Brain microvascular endothelial cell (primary cell): ENCODE results near the gene CNPY1.

Experiments used
- DNase-seq: peaks from one replicate; pipeline ENCODE4 v3.0.0-alpha.2; 2020
- H3K27ac ChIP-seq: fragments of 250-450 bp; sonication (Bioruptor Pico); 2 replicates; pipeline ENCODE4 v1.5.1; 2020; ENCODE audit warnings: mild to moderate bottlenecking, moderate library complexity
- H3K27me3 ChIP-seq: fragments of 250-450 bp; sonication (Bioruptor Pico); replicated peaks from 2 replicates; pipeline ENCODE4 v1.5.1; 2020; ENCODE audit warnings: mild to moderate bottlenecking
- H3K36me3 ChIP-seq: fragments of 250-450 bp; sonication (Bioruptor Pico); replicated peaks from 2 replicates; pipeline ENCODE4 v1.5.1; 2020; ENCODE audit warnings: mild to moderate bottlenecking
- H3K4me3 ChIP-seq: 2 replicates; pipeline ENCODE4 v1.5.1; 2011; ENCODE audit warnings: low read depth, mild to moderate bottlenecking, control low read depth, low read length, moderate library complexity
- in situ Hi-C: cut with HindIII; loops from 2 replicates; pipeline ENCODE4 v1.10.0; 2017; ENCODE audit warnings: low sequenced_read_pairs, low pct_ligation_motif_present
- TF ChIP-seq, protein P1 (sequence below): IDR thresholded peaks from 2 replicates; pipeline ENCODE4 v1.5.1; 2011; ENCODE audit warnings: low read depth, mild to moderate bottlenecking, moderate library complexity, low read length, control low read depth, inconsistent platforms; ENCODE audit errors: missing control alignments

CNPY1 gene

DNA sequence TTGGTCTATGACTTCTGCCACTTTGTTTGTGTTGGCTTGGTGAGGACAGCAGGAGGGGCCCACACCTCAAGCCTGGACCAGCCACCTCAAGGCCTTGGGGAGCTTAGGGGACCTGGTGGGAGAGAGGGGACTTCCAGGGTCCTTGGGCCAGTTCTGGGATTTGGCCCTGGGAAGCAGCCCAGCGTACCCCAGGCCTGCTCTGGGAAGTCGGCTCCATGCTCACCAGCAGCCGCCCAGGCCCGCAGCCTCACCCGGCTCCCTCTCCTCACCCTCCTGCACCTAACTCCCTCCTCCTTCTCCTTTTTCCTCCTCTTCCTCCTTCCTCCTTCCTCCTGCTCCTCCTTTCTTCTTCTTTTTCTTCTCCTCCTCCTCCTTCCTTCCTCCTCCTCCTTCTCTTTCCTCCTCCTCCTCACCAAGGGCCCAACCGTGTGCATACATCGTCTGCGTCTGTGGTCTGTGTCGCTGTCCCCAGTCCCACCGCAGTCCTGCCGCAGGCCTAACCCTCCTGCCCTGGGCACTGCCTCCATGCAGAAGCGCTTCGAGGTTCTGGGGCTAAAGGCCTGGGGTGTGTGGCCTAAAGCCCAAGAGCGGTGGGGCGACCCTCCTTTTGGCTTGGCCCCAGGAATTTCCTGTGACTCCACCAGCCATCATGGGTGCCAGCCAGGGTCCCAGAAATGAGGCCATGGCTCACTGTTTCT, 83.1 kb downstream of the CNPY1 start:
- no peak overlapping the region for H3K4me3 ChIP-seq
- in situ Hi-C loops: no loop called here

DNA sequence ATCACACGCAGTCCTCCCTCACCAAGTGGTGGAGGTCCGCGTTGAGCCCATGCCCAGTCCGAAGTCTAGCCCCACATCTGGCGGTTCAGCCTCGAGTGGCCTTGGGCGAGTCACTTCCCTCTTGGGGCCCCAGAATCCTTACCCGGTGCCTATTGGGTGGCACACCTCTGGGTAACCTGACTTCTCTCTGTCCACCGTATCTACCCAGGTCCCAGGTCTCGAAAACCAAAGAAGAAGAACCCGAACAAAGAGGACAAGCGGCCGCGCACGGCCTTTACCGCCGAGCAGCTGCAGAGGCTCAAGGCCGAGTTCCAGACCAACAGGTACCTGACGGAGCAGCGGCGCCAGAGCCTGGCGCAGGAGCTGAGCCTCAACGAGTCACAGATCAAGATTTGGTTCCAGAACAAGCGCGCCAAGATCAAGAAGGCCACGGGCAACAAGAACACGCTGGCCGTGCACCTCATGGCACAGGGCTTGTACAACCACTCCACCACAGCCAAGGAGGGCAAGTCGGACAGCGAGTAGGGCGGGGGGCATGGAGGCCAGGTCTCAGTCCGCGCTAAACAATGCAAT, 84.1 kb downstream of the CNPY1 start:
- in situ Hi-C loops: no loop called here
- H3K4me3 ChIP-seq: no peak overlapping the region
- no peaks in the 10 kb centered on the region for H3K36me3 ChIP-seq
- TF ChIP-seq, protein P1, sequence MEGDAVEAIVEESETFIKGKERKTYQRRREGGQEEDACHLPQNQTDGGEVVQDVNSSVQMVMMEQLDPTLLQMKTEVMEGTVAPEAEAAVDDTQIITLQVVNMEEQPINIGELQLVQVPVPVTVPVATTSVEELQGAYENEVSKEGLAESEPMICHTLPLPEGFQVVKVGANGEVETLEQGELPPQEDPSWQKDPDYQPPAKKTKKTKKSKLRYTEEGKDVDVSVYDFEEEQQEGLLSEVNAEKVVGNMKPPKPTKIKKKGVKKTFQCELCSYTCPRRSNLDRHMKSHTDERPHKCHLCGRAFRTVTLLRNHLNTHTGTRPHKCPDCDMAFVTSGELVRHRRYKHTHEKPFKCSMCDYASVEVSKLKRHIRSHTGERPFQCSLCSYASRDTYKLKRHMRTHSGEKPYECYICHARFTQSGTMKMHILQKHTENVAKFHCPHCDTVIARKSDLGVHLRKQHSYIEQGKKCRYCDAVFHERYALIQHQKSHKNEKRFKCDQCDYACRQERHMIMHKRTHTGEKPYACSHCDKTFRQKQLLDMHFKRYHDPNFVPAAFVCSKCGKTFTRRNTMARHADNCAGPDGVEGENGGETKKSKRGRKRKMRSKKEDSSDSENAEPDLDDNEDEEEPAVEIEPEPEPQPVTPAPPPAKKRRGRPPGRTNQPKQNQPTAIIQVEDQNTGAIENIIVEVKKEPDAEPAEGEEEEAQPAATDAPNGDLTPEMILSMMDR: no peak
- DNase-seq: no peak
- no peak overlapping the region for H3K27ac ChIP-seq
- peaks cover 92% of the 10 kb centered on the region for H3K27me3 ChIP-seq

More for the DNA sequence above, 83.1 kb downstream of the CNPY1 start:
- DNase-seq: no peak
- TF ChIP-seq, protein P1: no peak
- peaks cover 96% of the 10 kb centered on the region for H3K27me3 ChIP-seq
- no peaks in the 10 kb centered on the region for H3K36me3 ChIP-seq
- H3K27ac ChIP-seq: no peak overlapping the region

DNA sequence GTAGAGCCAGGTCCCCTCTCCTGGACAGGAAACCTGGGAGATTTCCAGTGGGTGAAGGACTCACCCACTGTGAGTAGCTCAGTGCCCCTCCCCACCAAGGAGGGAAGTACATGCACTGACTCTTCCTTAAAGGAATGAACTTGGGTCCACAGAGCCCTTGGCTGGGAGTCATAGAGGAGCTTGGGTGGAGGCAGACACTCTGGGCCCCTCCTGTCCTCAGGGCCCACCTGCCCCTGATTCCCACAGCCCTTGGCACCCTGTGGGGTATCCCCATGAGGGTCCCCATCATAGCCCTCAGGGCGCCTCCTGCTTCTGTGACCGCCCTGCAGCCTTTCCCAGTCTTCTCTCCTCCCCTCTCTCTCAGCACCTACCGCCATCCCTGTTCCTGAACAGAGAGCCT, 84.7 kb downstream of the CNPY1 start:
- in situ Hi-C loops: no loop called here
- Histone ChIP-seq H3K36me3 (no peaks in the 10 kb centered on the region), H3K4me3 (no peak overlapping the region), H3K27ac (no peak overlapping the region), H3K27me3 (peaks cover 92% of the 10 kb centered on the region)
- no peak for DNase-seq
- TF ChIP-seq, protein P1: no peak

DNA sequence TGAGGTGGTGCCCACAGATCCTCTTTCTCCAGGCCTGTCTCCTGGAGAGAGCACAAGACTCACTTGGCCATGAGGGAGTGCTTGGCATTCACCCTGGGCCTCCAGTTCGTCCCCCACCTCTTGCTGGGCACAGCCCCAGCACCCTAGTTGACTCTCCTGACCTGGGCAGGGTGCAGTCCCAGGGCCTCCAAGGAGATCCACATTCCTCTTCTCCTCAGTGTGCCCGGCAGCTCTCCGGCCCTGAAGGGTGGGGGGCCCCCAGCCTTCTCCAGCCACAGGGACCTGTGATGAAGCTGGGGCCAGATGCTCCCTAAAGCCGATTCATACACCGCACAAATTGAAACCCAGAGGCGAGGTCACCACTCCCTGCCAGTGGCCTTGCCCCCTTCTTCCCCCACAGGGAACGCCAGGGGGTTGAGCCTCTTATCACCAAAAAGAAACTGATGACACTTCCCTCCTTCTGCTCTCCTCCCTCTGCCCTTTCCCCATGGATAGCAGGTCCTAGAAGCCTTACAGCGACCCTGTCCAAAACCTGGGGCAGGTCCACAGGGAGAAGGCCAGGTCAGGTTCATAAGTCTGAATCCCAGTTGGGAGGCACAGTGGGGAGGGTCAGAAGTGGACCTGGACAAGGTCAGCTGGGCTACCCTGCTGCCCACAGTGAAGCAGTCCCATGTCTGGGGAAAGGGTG, 85.3 kb downstream of the CNPY1 start:
- in situ Hi-C loops: no loop called here
- H3K36me3 ChIP-seq: no peaks in the 10 kb centered on the region
- peaks cover 92% of the 10 kb centered on the region for H3K27me3 ChIP-seq
- H3K4me3 ChIP-seq: no peak overlapping the region
- H3K27ac ChIP-seq: no peak overlapping the region
- DNase-seq: no peak
- TF ChIP-seq, protein P1: no peak

DNA sequence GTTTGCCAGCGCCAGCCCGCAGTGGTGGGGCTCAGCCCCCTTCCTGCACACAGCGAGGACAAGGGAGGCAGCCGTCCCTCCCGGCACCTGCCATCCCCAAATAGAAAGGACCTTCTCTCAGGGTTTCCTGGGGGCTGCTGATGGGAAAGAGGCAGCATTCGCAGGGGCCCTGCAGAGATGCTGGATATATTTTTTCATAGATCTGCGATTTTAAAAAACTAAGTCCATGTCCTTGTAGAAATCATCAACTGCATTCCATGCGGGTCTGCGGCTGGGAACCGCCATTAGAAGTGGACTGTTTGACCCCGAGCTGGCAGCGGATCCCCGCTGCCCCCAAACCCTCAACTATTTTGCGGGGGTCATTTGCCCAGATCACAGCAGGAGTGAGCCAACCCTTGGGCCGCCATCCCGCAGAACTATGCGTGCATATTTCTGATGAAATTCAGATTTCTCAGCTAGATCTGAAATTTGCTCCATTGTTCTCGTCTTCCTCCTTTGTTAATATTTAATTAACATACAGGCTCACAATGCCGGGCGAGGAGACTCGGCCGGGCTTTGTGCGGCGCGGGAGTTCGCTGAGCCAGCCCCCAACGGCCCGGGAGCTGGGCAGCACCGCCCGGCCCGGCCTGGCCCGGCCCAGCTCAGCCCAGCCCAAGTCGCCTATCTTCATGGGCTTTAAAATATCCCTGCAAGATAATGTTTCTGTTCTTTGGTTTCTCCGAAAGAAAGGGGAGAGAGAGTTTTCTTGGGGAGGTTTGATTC, 86.5 kb downstream of the CNPY1 start:
- H3K36me3 ChIP-seq: no peaks in the 10 kb centered on the region
- H3K4me3 ChIP-seq: no peak overlapping the region
- no peak for DNase-seq
- TF ChIP-seq, protein P1: no peak
- H3K27ac ChIP-seq: no peak overlapping the region
- H3K27me3 ChIP-seq: peaks cover 92% of the 10 kb centered on the region
- in situ Hi-C loops: no loop called here
